Activated T-cell treated with anti-CD3 and anti-CD28 coated beads for 1 hour (primary cell): ENCODE results near the gene PMEPA1.

Experiments
- DNase-seq: peaks from one replicate; pipeline ENCODE4 v3.0.0-alpha.2; 2020; ENCODE audit warnings: low read depth

PMEPA1 gene

DNA sequence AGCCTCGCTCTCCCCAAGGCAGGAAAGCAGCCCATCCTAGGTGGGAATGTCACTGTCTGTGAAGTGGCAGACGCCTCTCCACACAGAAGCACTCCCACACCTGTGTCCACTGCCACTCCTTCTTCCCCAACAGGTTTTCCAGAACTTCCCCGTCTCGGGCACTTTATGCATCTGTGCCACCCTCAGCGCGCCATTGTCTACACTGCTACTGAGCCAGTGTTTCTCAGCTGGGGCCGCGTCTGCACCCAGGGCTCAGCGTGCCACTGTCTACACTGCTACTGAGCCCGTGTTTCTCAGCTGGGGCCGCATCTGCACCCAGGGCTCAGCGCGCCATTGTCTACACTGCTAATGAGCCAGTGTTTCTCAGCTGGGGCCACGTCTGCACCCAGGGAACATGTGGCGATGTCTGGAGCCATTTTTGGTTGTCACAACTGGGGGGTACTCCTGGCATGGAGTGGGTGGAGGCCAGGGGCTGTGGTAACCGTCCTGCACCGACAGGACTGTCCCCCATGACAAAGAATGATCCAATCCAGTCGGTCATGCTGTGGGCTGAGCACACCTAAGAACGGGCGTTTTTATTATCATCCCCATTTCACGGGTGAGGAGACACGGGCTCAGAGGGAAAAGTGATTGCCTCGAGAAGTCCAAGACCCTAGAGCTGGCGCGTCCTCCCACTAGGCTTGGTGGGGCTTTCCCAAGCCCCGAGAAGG is 47.9 kb downstream of the PMEPA1 start:
- DNase-seq = no peak

DNA sequence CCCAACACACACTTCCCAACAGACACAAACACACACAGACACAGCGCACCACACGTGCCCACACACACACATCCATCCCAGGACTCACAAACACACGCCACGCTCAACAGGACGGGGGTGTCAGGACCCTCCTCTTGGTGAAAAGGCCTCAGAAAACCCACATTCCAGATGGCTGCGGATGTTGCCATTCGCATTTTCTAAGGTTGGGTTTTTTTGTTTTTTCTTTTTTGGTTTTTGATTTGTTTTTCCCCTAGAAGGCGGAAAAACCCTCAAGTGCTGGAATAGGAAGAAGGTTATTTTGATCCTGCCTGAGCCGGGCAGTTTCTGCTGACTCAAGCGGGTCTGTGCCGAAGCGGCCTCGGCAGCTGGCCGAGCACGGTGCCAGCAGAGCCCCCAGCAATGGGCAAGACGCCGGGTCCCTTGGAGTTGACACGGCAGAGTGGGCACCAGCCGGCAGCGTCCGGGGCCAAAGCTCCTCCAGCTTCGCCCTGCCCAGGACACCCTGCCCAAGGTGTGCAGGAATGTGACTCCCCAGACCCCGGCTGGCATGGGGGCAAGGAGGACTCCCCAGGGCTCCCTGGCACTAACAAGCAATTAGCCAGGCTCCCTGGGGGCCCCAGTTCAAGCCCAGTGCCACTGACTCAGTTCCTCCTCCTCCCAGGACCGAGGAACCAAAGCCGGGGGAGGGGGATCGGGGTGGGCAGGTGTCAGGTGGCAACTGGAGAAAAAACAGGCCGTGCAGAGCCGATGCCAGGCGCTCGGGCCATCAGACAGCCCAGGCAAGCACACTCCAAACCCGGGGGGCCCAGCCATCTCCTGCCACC is 48.7 kb downstream of the PMEPA1 start:
- DNase-seq = no peak

- DNase-seq = no peak
These were observed 49.5 kb downstream of the PMEPA1 start for GRCh38 chr20:57660181-57660921.

DNA sequence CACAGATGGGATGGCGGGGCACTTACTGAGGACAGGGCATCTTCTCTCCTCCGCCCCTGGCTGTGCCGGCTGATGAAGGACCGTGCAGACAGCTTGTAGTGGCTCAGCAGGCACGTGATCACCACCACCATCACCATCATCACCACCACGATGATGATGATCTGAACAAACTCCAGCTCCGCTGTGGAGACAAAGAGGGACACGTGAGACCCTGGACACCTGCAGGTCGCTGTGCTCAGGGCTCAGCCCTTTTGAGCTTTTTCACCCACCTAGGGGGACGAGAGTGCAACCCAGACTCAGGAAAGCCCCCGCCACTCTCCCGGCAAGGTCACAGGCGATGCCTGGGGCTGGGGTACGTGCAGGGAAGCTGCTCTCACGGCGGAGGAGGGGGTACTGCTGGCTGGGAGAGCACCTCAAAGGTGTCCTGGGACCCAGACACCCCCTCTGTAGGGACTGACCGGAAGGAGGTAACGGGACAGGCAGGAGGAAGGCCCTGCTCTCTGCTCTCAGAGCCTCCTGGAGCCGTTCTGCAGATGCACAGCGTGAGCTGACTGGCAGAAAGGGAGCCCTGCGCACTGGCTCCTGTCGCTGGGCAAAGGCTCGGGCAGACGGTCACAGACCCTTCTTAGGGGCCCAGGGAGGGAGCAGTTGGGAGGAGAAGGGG is 50.2 kb downstream of the PMEPA1 start:
- DNase-seq = no peak

DNA sequence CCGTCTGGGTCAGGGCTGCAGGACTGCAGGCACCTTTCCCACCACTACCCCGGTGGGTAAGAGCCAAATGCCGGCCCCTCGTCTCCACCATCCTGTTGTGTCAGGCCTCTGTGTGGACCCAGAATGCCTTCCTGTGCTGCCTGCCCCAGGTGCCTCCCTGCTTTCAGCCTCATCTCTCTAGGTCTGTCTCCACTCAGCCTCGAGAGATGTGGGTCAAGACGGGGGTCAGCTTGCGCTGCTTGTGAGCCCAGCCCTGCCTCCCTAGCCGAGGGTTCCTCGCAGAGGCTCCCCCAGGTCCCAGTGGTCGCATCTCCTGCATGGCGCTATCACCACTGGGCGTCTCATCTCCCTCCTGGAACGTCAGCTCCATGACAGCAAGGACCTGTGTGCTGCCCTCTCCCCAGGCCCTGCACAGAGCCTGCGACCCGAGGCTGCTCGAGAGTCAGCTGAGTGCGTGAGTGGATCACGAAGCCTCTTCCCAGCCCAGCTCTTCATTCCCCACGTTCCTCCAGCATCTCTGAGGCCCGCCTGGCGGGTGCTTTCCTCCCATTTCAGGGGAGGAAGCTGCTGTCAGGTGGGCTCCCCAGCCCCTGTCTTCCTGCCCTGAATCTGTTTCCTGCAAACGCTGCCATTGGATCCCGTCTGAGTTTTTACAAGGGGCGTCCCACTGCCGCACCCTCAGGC is 50.8 kb downstream of the PMEPA1 start:
- DNase-seq = no peak

DNA sequence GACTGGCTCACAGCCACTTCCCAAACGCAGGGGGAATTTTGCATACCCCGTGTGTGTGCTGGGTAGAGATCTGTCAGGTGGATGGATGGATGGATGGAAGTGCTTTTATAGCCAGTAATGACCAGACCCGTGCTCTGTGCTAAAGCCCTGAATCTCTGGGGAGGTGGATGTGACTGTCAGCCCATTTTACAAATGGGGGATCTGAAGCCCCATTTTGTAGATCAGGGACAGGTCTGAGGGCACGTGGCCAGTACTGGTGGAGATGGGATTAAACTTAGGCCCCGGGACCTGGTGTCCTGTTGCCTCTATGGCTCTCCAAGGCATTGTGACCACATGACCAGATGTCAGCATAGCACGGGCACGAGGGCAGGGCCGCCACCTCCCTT is 51.4 kb downstream of the PMEPA1 start:
- no peak for DNase-seq

- peak; percentile 37 for DNase-seq
These were observed 52.0 kb downstream of the PMEPA1 start for GRCh38 chr20:57657535-57658446.

DNA sequence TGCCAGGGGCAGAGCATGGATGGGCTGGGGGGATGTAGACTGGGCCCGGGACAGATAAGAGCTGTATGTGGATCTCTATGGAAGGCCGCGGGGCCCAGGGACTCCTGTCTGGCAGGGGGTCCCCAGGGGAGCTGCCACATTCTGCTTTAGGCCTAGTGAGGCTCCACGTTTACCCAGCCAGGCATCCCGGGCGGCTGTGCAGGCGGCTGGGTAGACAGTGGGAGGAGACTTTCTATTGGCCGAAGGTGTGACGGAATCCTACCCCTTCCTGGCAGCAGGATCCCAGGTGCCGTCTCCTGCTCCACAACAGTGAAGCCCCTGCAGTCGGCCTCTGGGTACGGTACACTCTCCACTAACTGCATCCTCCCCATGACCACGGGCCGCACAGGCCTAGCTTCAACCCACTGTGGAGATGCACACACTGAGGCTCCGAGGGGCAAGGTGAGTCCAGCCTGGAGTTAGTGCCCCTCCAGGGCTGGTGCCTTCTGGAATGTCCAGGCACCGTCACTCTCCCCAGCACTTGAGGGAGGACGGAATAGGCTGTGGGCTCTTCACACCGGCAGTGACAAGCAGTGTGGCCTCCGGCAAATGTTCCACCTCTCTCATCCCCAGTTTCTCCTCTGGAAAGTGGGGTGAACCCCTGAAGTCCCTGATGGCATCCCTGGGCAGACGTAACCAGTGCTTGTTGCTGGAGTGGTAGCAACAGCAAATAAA is 52.8 kb downstream of the PMEPA1 start:
- DNase-seq = no peak

DNA sequence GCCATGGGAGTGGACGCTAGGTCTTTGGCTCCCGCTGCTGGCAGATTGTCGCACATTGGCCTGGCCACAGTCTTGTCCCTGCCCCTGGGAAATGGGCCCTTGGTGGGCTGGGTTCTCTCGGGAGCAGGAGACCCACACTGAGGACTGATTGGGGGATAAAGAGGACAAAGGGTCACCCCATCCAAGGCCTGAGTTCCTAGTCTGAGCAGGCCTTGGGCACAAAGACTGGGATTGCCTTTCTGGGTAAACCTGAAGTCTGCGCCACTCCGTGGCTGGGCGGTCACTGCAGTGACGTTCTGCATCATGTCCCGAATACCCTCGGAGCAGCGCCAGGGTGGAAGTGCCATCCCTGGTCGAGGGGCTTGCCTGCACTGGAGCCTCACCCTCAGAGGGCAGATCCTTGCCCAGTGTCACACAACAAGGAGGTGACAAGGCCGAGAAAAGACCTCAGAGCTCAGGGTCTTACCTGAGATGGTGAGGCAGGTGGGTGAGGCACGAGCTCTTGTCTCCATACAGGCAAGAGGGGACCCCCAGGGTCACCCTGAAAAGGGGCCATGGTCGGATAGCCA is 53.5 kb downstream of the PMEPA1 start:
- no peak for DNase-seq

DNA sequence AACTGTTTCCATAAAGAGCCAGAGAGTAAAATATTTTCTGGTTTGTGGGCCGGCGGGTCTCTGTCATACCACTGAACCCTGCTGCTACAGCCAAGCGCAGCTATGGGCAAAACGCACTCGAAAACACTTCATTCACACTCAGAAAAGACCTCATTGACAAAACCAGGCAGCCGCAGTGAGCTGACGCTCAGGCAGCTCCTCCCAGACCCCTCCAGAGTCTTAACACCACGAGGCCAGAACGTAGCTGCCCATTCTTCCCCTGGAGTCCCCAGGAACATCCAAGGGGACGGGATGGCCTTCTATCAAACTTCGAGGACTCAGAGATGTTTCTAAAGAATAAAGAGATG is 54.0 kb downstream of the PMEPA1 start:
- no peak for DNase-seq

DNA sequence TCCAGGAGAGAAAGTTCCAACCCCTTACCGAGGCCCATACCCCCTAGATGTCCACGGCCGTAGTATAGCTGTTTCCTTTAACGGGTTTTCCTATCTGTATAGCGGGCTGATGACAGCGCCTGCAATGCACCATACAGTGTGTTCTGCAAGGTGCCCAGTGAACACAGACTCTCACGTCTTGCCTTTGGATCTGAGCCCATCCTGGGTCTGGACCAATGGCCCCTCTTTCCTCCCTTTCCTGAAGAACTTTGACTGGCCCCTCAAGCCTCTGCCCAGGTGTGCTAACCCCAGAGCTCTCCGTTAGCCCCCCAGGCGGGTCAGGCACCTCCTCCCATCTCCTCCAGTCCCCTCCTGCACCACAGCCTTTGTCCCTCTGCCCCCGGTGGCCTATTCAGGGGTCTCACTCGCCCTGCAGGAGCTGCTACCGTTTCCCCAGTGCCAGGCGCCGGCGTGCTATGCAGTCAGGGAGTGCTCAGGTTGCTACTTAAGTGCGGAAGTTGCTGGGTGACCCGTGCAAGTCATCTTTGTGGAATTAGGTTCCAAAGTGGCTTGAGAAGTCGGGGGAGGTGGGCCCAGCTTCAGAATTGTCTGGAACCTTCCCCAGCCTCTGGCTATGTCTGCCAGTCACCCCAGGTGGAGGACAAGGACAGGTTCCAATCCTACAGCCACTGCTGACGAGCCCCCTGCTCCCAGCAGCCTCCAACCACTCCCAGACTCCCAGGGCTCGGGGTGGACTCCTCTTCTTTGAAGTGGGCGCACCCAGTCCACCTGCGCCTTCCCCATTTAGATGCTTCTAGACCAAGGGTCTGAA is 54.6 kb downstream of the PMEPA1 start:
- DNase-seq = no peak

DNA sequence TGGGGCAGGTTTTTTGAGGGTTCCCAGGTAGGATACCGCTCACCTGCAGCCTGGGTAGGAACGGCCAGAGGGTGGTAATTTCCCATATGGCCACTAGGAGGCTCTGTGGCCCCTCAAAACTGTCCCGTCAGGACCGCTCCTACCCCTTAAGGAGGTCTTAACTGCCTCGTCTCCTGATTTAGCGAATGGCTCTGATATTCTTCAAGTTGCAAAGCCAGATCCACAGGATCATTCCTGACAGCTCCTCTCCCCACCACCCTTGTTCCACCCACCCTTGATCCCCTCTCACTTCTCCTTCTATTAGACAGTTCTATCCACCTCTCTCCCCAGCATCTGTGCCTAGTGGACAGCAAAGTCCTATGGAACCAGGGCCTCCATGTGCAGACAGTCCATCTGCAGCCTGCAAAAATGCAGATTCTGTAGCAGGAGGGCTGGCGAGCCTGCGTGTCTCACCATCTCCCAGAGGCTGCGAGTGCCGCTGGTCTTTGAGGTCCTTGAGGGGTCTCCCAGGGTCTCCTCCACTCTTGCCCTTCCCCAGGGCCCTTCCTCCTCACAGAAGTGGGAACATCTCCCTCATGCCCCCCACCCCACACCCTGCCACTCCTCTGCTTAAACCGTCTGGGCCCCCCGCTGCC is 55.3 kb downstream of the PMEPA1 start:
- DNase-seq = peak; percentile 41

DNA sequence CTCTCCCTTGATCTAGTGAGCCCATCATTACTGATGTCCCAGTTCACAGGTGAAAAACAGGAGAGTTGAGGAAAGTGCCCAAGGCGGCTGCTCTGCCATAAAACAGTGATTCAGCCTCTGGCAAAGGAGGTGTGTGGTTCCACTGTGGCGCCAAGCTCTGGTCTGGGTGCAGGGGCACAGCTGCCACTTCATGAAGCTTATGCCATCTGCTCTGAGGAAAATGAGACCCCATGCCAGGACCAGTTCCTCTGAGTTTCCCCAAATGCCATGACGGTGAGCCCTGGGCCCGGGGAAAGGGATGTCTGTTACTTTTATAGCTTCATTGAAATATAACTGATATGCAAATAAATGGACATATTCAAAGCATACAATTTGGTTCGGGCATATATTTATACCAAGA is 55.9 kb downstream of the PMEPA1 start:
- no peak for DNase-seq

DNA sequence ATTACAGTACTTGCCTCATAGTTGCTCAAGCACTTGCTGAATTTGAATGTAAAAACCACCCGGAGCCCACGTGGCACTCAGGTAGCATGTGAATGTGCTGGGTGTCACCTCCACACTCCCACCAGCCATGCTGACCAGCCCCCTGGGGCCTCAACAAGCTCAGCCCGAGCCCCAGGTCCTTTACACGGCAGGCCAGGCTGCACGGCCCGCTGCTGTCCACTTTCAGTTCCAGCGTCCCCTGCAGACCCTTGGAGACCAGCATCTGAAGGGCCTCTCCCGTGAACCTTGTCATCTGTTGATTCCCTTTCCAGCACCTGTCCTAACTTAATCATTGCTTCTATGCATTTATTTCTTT is 56.3 kb downstream of the PMEPA1 start:
- no peak for DNase-seq

GRCh38 chr20:57652606-57653545 is 56.9 kb downstream of the PMEPA1 start:
- DNase-seq = no peak

GRCh38 chr20:57651881-57652605 is 57.8 kb downstream of the PMEPA1 start:
- no peak for DNase-seq
